NT2/D1 (cell line): ENCODE data around the gene MICAL2.

ENCODE experiments used
- DNase-seq: peaks from one replicate; pipeline ENCODE4 v3.0.0-alpha.2; 2011; ENCODE audit warnings: low read depth, low spot score
- H3K27me3 ChIP-seq: 2 replicates; pipeline ENCODE4 v1.6.0; 2011; ENCODE audit warnings: mild to moderate bottlenecking; ENCODE audit not compliant: insufficient read length, insufficient read depth
- H3K36me3 ChIP-seq: 2 replicates; pipeline ENCODE4 v1.6.1; 2011; ENCODE audit warnings: mild to moderate bottlenecking, low read length, mixed read lengths; ENCODE audit not compliant: insufficient read depth, insufficient read length
- H3K4me1 ChIP-seq: 2 replicates; pipeline ENCODE4 v1.5.1; 2011; ENCODE audit not compliant: insufficient read depth, insufficient read length
- H3K4me3 ChIP-seq: 2 replicates; pipeline ENCODE4 v1.5.1; 2011; ENCODE audit warnings: low read depth; ENCODE audit not compliant: insufficient read length
- H3K9ac ChIP-seq: 2 replicates; pipeline ENCODE4 v1.6.0; 2011; ENCODE audit warnings: low read depth; ENCODE audit not compliant: insufficient read length
- H3K9me3 ChIP-seq: 2 replicates; pipeline ENCODE4 v1.5.1; 2011; ENCODE audit warnings: mild to moderate bottlenecking, low read length; ENCODE audit not compliant: insufficient read depth
- SUZ12 ChIP-seq: IDR thresholded peaks from 2 replicates; pipeline ENCODE4 v1.6.1; 2011; ENCODE audit not compliant: insufficient read length, insufficient read depth; ENCODE audit errors: extremely low read depth
- YY1 ChIP-seq: IDR thresholded peaks from 2 replicates; pipeline ENCODE4 v1.6.1; 2011; ENCODE audit not compliant: insufficient read length, insufficient read depth
- ZNF274 ChIP-seq: IDR thresholded peaks from 2 replicates; pipeline ENCODE4 v1.6.1; 2011; ENCODE audit warnings: mild to moderate bottlenecking, low read depth, low read length

MICAL2 gene

DNA sequence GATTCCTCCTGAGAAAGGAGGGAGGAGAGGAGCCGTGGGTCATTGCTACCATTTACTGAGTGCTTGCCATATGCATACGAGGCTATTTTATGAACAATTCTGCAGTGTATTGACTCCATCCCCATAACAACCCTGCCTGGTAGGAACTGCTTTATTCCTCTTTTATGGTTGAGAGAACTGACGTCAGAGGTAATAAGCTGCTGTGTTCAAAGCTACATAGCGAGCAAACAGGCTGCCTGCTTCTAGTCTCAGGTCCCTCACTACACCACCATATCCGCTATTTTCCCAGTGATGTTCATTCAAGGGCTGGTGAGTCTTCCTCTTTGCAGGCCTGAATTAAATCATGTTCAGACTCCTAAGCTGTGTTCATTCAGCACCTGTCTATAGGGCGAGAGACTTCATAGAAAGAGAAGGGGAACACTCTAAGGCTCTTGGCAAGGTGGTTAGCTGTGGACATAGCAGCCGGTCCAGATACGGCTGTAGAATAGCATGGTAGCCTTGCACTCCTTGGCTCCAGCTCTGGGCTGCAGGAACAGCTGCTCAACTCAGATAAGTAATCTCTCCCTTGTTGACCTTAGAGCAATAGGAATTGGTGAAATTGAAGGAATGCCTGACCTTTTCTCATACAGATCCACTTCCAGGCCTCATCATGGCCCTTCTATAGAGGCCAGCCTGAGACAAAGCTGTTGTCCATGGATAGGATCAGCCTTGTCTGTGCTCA is 82.6 kb downstream of the MICAL2 start:
- Histone ChIP-seq H3K27me3 (no peaks in the 10 kb centered on the region), H3K9me3 (no peaks in the 10 kb centered on the region), H3K36me3 (peaks cover 3% of the 10 kb centered on the region), H3K4me1 (no peaks in the 10 kb centered on the region), H3K9ac (no peak overlapping the region), H3K4me3 (no peak overlapping the region)
- no peak for DNase-seq
- TF ChIP-seq ZNF274, result no peak
- no peak for TF ChIP-seq SUZ12
- TF ChIP-seq YY1, result no peak

DNA sequence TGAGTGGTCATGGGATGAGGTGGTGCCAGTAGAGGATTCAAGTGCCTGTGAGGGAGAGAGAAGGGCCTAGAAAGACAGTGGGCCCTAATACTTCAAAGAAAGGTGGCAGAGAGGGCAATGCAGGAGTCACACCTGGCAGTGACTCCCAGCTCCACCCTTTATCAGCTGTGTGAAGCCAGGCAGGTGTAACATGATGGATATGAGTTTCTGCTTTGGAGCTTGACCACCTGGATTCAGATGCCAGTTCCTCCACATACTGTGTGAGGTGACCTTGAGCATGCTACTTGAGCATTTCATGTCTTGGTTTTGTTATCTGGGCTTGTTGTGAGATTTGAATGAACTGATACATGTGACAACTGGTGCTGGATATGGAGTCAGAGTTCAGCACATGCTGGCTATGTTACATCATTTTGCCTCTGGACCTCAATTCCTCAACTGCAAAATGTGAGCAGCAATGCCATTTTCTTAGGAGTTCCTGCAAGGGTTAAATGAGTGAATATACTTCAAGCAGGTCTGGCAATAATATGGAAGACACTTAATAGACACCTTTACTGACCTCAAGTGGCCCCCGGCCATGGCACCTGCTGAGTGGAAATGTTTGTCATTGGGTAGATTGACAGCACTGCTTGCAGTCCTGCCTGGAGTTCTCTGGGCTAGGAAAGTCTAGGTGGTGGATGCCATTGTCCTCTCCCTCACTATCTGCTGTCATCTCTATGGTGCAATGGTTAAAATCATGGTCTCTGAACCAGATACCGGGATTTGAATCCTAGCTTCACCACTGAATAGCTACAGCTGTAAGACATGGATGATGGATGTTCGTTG is 83.3 kb downstream of the MICAL2 start:
- Histone ChIP-seq H3K9ac (no peak overlapping the region), H3K36me3 (peaks cover 10% of the 10 kb centered on the region), H3K9me3 (no peaks in the 10 kb centered on the region), H3K4me3 (no peak overlapping the region), H3K4me1 (no peaks in the 10 kb centered on the region), H3K27me3 (no peaks in the 10 kb centered on the region)
- TF ChIP-seq SUZ12 (no peak), YY1 (no peak), ZNF274 (no peak)
- DNase-seq, result no peak

DNA sequence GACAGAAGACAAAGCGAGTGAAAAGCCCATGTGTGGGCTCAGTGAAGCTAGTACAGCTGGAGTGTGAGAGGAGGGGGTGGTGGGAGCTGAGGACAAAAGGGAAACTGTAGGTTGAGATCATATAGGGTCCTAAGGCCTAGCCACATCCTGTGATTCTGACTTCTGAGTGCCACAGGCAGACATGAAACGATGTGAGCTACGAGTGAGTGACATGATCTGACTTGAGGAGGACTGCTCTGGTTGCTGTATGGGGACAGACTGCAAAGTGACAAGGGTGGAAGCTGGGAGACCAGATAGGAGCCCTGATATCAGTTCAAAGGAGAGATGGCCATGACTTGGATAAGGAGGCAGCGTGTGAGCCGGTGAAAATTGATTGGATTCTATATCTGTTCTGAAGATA is 85.4 kb downstream of the MICAL2 start:
- H3K9ac ChIP-seq, result no peak overlapping the region
- DNase-seq, result no peak
- H3K27me3 ChIP-seq, result no peaks in the 10 kb centered on the region
- no peaks in the 10 kb centered on the region for H3K9me3 ChIP-seq
- H3K4me3 ChIP-seq, result no peak overlapping the region
- no peaks in the 10 kb centered on the region for H3K4me1 ChIP-seq
- TF ChIP-seq YY1, result no peak
- no peak for TF ChIP-seq ZNF274
- TF ChIP-seq SUZ12, result no peak
- peaks cover 13% of the 10 kb centered on the region for H3K36me3 ChIP-seq

DNA sequence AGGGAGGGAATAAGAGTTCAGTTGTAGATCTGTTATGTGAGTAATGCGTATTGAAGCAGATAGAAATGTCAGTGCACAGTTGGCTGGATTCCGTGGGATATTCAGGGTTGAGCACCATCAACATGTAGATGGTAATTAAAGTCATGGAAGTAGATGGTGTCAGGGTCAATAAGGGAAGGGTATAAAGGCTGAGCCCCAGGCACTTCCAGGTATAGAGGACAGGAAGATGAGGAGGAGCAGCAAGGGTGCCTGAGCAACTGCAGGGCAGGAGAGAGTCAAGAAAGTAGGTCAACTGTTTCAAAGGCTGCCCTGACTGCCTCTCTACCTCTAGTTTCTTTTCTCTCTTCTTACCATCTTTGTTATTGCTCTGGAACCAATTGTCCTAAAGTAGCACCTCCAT is 85.9 kb downstream of the MICAL2 start:
- Histone ChIP-seq H3K4me1 (no peaks in the 10 kb centered on the region), H3K36me3 (peaks cover 13% of the 10 kb centered on the region), H3K9ac (no peak overlapping the region), H3K4me3 (no peak overlapping the region), H3K9me3 (no peaks in the 10 kb centered on the region), H3K27me3 (no peaks in the 10 kb centered on the region)
- no peak for DNase-seq
- TF ChIP-seq YY1 (no peak), ZNF274 (no peak), SUZ12 (no peak)

DNA sequence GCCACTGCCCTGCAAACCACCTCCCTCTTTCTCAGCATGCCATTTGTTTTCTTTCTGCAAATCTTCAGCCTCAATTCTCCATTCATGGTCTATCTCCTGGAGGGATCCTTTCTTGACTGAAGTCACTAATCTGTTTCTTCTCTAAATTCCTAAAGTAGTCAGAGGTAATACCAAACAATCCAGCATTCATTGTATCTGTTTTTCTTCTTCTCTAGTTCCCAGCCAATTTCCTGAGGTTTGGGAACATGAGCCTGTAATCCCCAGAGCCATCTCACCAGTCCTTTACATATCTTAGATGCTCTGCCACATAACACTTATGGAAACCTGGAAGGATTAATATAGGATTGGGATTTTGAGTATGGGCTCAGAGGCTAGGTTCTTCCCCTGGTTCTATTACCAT is 86.5 kb downstream of the MICAL2 start:
- Histone ChIP-seq H3K4me3 (no peak overlapping the region), H3K9ac (no peak overlapping the region), H3K27me3 (no peaks in the 10 kb centered on the region), H3K9me3 (no peaks in the 10 kb centered on the region), H3K36me3 (peaks cover 13% of the 10 kb centered on the region), H3K4me1 (no peaks in the 10 kb centered on the region)
- TF ChIP-seq SUZ12 (no peak), ZNF274 (no peak), YY1 (no peak)
- DNase-seq, result no peak

DNA sequence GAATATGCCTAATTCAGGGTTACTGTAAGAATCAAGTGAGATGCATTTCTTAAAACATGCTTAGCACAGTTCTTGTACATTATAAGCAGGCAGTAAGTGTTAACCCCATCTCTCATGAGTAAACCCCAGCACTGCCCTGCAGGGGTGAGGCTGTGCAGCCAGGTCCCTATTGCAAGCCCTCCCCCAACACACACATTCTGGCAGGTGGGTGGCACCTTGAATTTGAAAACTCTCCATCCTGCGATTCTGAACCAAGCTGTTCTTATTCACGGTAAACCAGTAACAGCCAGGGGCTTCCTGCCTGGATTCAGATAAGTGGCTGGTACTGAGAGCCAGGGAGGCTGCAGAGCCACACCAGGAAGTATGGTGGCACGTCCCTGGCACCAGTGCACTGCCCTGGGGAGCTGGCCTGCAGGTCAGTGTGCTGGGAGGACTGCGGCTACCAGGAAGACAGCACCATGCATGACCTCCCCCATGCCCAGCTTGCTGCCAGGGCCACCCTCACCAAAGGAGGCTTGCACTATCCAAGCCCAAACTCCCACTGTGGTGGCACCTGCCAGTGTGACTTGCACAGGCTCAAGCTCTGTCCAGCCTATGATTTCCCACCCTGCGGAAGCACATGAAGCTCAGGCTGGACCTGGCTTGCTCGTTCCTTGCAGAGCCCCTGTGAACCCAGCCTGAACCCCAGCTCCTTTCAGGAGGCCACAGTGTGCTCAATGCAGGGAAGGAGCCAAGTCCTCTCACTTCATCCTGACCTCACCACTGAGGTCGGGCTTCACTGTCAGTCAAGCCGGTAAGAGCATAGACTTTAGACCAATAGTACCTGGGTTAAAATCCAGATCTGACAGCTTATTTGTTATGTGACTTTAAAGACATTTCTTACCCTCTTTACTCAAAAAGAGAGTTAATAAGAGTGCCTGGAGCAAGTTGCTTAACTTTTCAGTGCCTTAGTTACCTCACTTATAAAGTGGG is 88.1 kb downstream of the MICAL2 start:
- TF ChIP-seq SUZ12 (no peak), YY1 (no peak), ZNF274 (no peak)
- no peak for DNase-seq
- H3K9me3 ChIP-seq, result no peaks in the 10 kb centered on the region
- no peak overlapping the region for H3K4me3 ChIP-seq
- H3K4me1 ChIP-seq, result no peaks in the 10 kb centered on the region
- no peaks in the 10 kb centered on the region for H3K27me3 ChIP-seq
- H3K9ac ChIP-seq, result no peak overlapping the region
- peaks cover 13% of the 10 kb centered on the region for H3K36me3 ChIP-seq
